Activated T-cell treated with anti-CD3 and anti-CD28 coated beads, Interleukin-2, amount 50 U/mL, for 4 hours (primary cell): ENCODE results near the gene ROR1. TPM values are rescaled to one million over a fixed set of nuclear protein-coding genes. Genes with fewer than 3 reads are reported as not detected.

ENCODE experiments used
- ATAC-seq, 2 donors: fragments of 200-7000 bp; cut with Tn5 transposase; one replicate each; pipeline ENCODE4 v1.10.0; 2021
- DNase-seq: peaks from one replicate; pipeline ENCODE4 v3.0.0-alpha.2; 2020
- H3K27me3 Mint-ChIP-seq: one replicate; pipeline ENCODE4 v1.8.0; 2021; ENCODE audit warnings: low read depth, mixed read lengths
- H3K36me3 Mint-ChIP-seq: one replicate; pipeline ENCODE4 v1.8.0; 2022; ENCODE audit warnings: mixed read lengths; ENCODE audit not compliant: insufficient read depth
- H3K4me1 Mint-ChIP-seq: one replicate; pipeline ENCODE4 v1.8.0; 2021; ENCODE audit warnings: low read depth, mixed read lengths
- H3K4me3 Mint-ChIP-seq: one replicate; pipeline ENCODE4 v1.8.0; 2021; ENCODE audit warnings: mild to moderate bottlenecking, moderate library complexity, mixed read lengths
- H3K9me3 Mint-ChIP-seq: one replicate; pipeline ENCODE4 v1.8.0; 2021; ENCODE audit warnings: mixed read lengths
- total RNA-seq, 3 donors: library from RNA; stranded (reverse); gene quantifications; one replicate each; pipeline ENCODE4 v1.2.1, GENCODE V29; 2021

The ROR1 gene
- total RNA-seq, 3 donors from 2014 or later, result 0.08 to 0.38 (median 0.18) TPM

DNA sequence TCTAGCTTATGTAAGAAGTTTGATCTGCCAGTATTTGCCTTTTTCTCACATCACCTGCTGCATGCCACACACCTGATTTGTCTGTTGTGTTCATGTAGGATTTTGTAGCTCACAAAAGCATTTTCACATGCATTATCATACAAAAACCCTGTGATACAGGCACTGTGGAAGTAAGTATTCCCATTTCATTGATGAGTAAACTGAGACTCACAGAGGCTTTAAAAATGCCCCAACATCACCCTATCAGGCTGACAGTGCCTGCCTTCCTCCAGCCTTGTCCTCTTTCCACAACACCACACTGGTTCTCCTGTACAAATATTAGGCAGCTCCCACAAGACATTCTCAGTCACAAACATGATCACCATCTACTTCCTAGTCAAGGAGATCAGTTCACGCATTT is 343.7 kb downstream of the ROR1 start:
- no peaks in the 10 kb centered on the region for H3K36me3 Mint-ChIP-seq
- peaks cover 5% of the 10 kb centered on the region for H3K27me3 Mint-ChIP-seq
- H3K4me3 Mint-ChIP-seq, result no peak overlapping the region
- H3K4me1 Mint-ChIP-seq, result no peaks in the 10 kb centered on the region
- ATAC-seq (no peak), DNase-seq (no peak)
- no peaks in the 10 kb centered on the region for H3K9me3 Mint-ChIP-seq

DNA sequence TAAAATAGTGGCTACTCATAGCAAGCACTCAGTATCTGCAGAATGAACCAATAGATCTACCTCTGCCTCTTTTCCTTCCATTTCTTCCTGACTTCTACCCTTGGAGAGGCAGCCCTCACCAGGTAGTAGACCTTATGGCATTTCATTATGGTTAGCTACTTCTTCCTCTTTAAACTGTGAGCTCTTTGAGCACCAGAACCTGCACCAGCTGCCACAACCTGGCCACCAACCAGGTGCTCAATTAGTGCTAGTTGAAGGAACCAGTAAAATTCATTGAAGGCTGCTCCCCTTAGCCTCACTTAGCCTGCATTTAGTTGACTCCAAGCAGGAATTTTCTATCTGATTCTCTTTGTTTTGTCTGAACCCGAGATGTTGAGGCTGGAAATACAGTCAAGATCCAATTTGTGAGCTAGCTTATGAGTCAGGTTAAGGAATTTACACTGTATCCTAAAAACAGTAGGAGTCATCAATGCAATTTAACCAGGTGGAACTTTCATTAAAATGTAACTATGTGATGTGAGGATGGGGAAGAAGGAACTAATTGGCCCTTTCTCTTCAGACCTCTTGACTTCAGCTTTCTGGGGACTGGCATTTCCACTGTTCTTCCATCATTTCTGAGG is 348.1 kb downstream of the ROR1 start:
- DNase-seq, result no peak
- Mint-ChIP-seq H3K36me3 (no peaks in the 10 kb centered on the region), H3K4me3 (no peak overlapping the region), H3K9me3 (no peaks in the 10 kb centered on the region), H3K4me1 (no peaks in the 10 kb centered on the region), H3K27me3 (peaks cover 2% of the 10 kb centered on the region)
- ATAC-seq, result no peak

DNA sequence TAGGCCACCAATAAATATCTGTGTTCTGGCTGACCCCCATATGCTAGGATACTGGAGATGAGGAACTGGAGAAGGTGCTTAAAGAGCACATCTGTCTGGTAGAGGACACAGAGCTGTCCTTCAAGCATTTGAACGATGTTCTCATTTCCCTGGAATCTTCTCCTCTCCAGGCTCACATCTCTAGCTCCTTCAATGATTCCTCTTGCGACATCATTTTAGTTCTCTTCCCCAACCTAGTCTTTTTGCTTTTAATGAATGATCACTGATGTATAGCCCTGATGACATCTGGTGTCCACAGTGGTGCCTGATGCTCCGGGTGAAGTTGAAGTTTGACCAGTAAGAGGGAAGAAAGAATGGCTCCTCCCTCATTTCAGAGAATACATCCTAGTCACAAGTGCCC is 348.8 kb downstream of the ROR1 start:
- Mint-ChIP-seq H3K9me3 (no peaks in the 10 kb centered on the region), H3K4me3 (no peak overlapping the region), H3K27me3 (peaks cover 2% of the 10 kb centered on the region), H3K36me3 (no peaks in the 10 kb centered on the region), H3K4me1 (no peaks in the 10 kb centered on the region)
- ATAC-seq (no peak), DNase-seq (no peak)

DNA sequence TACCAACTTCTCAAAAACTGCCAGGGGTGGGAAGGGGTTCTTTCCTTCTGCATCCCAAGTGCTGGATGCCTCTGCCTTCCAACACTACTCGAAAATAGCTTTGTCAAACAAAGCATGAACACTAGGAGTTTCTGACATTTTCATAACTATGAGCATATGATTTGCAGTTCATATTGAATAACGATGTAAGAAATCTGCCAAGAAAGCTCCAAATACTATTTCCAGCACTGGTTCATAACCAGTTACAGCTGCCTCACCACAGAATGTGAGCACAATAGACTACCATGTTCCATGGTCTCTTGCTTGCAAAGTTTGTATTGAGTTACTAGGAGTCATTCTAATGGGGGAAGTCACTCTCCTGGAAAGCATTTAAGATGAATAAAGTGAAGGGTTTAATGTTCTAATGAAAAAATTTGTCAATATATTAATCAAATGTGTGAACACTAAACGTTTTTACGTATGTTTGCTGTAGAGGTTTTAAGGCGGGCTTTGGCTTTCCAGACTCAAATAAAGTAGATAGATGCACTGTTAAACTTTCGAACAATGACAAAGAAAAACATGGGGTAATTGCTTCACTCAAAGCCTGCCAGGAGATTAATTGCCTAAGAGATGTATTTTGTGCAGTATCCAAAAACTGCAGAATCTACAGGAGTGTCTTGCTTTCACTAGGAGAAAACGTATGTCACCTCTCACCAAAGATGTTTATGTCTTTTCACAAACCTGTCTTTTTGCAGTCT is 351.1 kb downstream of the ROR1 start:
- Mint-ChIP-seq H3K36me3 (no peaks in the 10 kb centered on the region), H3K27me3 (peaks cover 2% of the 10 kb centered on the region), H3K4me3 (no peak overlapping the region), H3K9me3 (no peaks in the 10 kb centered on the region), H3K4me1 (no peaks in the 10 kb centered on the region)
- DNase-seq, result no peak
- ATAC-seq, result no peak

DNA sequence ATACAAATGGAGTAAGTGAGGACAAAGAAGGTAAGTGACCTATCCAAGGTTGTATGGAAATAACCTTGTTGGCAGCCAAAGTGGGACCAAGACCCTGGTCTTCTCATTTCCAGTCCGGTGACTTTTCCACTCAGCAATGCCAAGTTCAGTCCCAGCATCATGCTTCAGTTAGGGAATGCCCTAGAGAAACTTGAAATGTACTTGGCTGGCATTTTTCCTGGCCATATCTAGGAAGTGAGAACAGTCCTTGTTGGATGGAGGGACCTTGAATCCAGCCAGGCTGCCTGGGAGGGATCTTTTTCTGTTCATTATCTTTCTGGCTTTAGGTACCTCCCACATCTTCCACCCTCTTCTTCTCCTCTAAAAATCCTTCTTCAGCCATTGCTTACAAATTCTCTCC is 352.8 kb downstream of the ROR1 start:
- Mint-ChIP-seq H3K9me3 (no peaks in the 10 kb centered on the region), H3K4me3 (no peak overlapping the region), H3K27me3 (peaks cover 5% of the 10 kb centered on the region), H3K36me3 (no peaks in the 10 kb centered on the region), H3K4me1 (no peaks in the 10 kb centered on the region)
- no peak for ATAC-seq
- DNase-seq, result no peak

DNA sequence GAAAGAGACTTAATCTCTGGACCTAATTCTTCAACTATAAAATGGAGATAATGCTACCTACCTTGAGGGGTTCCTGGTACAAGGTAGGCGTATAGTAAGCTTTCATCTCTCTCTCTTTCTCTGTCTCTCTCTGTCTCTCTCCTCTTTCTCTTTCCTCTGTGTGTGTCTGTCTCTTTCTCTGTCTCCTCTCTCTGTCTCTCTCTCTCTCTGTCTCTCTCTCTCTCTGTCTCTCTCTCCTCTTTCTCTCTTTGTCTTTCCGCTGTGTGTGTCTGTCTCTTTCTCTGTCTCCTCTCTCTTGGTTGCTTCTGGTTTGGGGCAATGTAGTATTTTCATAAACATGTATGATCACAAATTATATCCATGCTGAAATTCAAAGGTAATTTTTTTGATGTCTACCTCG is 353.5 kb downstream of the ROR1 start:
- Mint-ChIP-seq H3K4me3 (no peak overlapping the region), H3K27me3 (peaks cover 5% of the 10 kb centered on the region), H3K9me3 (no peaks in the 10 kb centered on the region), H3K4me1 (no peaks in the 10 kb centered on the region), H3K36me3 (no peaks in the 10 kb centered on the region)
- no peak for ATAC-seq
- no peak for DNase-seq

DNA sequence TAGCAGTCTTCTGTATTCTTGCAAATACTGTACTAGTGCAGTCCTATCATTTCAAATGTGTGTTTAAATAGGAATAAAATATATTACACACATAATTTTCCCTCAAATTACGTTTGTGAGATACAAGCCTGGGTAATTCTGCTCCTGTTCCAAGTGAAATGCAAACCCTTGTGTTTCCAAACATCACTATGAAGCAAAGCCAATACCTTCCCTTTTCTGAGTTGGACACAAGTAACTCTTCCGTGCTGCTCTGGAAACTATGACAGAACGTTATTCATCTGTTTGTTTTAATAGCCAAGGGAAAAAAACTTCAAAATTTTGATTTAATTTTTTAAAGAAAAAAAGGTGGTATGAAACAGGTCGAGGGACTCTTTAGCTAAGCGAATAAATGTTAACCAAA is 355.9 kb downstream of the ROR1 start:
- no peaks in the 10 kb centered on the region for H3K36me3 Mint-ChIP-seq
- H3K4me3 Mint-ChIP-seq, result no peak overlapping the region
- no peaks in the 10 kb centered on the region for H3K9me3 Mint-ChIP-seq
- no peaks in the 10 kb centered on the region for H3K4me1 Mint-ChIP-seq
- peaks cover 3% of the 10 kb centered on the region for H3K27me3 Mint-ChIP-seq
- DNase-seq (no peak), ATAC-seq (no peak)

DNA sequence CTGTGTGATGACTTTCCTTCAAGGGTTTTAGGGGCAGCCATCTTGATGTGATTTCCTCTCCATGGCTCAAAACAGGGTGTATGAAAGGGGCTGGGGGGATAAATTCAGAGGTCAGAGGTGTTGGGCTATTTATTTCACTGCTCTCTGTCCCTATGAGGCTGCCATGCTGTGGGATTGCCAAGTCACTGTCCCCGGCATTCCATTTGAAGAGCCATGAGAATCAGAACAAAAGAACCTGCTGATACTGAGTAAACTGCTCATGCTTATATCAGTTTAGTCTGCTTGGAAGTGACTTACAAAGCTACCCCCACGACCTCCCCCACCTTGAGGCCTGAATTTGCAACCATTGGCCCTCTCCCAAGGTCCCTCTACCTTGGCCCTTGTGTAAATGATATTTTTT is 357.3 kb downstream of the ROR1 start:
- peaks cover 3% of the 10 kb centered on the region for H3K27me3 Mint-ChIP-seq
- H3K4me1 Mint-ChIP-seq, result no peaks in the 10 kb centered on the region
- no peak overlapping the region for H3K4me3 Mint-ChIP-seq
- DNase-seq (no peak), ATAC-seq (no peak)
- H3K9me3 Mint-ChIP-seq, result no peaks in the 10 kb centered on the region
- H3K36me3 Mint-ChIP-seq, result no peaks in the 10 kb centered on the region

DNA sequence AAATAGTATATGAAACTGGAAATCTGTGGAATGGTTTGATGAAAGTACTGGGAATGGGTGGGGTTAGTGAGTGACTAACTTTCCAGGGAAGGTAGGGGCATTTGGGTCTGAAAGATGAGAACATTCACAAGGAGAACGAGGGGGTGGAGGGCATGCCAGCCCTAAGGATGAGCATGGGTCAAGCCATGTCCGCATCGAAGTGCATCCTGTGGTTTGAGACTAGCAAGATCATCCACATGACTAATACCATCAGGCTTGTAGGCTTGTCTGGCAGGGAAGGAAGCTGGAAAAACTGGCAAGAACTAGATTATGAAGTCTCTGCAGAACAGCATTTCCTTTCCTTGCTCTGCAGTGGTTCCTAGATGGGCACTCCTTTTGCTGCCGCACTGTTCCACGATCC is 359.2 kb downstream of the ROR1 start:
- Mint-ChIP-seq H3K9me3 (no peaks in the 10 kb centered on the region), H3K27me3 (peaks cover 6% of the 10 kb centered on the region), H3K4me3 (no peak overlapping the region), H3K36me3 (no peaks in the 10 kb centered on the region), H3K4me1 (no peaks in the 10 kb centered on the region)
- ATAC-seq (no peak), DNase-seq (no peak)

DNA sequence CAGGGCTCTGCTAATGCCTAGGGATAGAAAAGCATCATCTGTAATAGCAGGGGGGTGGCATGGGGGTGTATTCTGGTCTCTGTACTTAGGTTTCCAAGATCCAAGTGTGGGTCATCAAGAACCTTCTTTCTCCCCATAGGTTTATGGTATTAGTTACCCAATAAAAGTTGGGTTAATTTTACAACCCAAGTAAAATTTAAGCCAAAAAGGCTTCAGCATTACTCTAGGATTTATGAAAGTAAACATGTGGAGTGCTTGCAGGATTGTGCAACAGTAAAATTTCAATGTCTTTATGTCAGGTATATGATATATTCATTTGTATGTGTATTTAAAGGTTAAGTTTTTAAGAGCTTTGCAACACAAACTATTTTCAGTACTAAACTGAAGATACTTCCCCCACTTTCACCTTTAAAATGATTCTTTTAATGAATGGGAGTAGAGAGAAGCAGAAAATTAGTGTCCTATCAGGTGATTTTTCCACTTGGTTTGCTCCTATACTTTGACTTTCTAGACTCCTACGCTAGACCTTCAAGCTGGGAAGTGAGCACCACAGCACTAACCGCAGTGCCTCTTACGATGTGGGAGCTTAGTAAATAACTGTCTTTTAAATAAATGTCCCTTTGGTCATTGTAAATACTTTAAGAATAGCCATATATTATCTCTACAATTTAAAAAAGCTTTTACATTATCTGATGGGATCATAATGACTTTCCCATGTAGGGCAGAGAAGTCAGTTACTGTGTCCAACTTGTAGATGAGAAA is 361.8 kb downstream of the ROR1 start:
- Mint-ChIP-seq H3K36me3 (no peaks in the 10 kb centered on the region), H3K4me3 (no peak overlapping the region), H3K4me1 (no peaks in the 10 kb centered on the region), H3K27me3 (peaks cover 3% of the 10 kb centered on the region), H3K9me3 (no peaks in the 10 kb centered on the region)
- DNase-seq (no peak), ATAC-seq (no peak)

DNA sequence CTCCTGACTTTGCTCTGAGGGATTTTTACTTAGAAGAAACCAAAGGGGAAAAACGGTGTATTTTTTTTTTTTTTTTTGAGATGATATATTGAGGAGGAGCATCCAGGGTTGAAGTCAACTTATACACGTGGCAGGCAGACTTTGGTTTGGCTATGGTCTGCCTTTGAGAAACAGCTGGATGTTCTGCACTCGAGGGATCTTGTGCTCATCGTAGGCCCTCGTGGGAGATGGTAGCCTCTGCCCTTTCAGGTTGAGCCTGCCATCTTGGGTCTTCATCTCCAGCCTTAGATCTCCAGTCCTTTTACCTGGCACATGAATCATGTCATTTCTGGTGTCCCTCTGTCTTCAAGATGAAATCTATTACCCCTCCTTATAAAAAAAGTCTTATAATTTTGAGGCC is 362.5 kb downstream of the ROR1 start:
- Mint-ChIP-seq H3K4me1 (no peaks in the 10 kb centered on the region), H3K4me3 (no peak overlapping the region), H3K36me3 (no peaks in the 10 kb centered on the region), H3K9me3 (no peaks in the 10 kb centered on the region), H3K27me3 (peaks cover 3% of the 10 kb centered on the region)
- ATAC-seq (no peak), DNase-seq (no peak)

DNA sequence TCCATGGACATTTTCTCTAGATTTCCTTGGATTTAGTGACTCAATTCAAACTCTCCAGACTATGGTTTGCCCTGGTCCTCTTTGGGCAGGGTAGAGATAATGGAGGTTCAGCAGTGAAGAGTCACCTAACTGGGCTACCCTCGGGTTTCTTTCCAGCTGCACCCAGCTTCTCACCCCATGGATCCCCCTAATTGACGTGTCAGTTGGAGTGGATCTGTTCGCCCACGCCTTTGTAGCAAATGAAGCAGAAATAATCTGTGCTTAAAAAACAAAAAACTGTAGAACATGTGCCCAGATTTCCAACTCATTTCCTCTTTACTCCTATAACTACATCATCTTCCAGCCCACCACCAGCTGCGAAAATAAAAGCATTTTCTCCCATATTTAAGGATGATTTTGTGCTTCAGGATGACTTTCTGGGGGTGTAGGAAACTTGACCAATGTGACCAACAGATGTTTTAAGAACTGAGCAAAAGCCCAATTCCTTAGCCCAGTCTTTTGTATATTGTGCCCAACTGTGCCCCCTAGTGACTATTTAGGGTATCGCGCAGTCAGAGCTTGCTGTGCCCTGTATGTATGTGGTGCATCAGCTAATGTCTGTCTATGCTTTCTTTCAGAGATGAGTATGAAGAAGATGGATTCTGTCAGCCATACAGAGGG is 363.1 kb downstream of the ROR1 start:
- Mint-ChIP-seq H3K4me3 (no peak overlapping the region), H3K9me3 (no peaks in the 10 kb centered on the region), H3K27me3 (peaks cover 3% of the 10 kb centered on the region), H3K36me3 (no peaks in the 10 kb centered on the region), H3K4me1 (no peaks in the 10 kb centered on the region)
- ATAC-seq (peak; percentile 62 to 66), DNase-seq (peak; percentile 52)

DNA sequence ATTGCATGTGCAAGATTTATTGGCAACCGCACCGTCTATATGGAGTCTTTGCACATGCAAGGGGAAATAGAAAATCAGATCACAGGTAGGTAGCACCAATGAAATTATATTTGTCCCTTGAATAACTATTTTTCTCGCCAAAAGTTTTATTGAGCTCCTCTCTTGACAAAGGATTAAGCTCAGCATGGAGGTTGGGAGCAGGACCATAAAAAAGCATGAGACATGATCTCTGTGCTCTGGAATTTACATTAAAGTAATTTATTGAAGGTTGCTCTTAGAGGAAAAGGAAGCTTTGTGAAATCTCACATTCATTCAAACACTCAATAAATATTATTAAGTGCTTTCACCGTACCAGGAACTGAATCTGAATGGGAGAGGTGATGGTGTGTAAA is 363.6 kb downstream of the ROR1 start:
- Mint-ChIP-seq H3K9me3 (no peaks in the 10 kb centered on the region), H3K4me1 (no peaks in the 10 kb centered on the region), H3K36me3 (no peaks in the 10 kb centered on the region), H3K4me3 (no peak overlapping the region), H3K27me3 (peaks cover 3% of the 10 kb centered on the region)
- ATAC-seq (no peak), DNase-seq (no peak)

DNA sequence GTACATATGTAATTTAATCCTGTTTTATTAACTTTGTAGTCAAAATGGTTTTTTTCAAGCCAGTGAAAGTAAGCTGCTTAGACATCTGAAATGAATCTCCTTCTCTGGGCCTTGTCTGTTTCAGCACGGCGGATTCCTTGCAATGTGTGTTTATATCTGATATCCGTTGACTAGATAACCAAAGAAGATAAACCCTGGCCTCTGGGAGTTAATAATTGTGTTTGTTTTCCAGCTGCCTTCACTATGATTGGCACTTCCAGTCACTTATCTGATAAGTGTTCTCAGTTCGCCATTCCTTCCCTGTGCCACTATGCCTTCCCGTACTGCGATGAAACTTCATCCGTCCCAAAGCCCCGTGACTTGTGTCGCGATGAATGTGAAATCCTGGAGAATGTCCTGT is 366.1 kb downstream of the ROR1 start:
- H3K4me1 Mint-ChIP-seq, result no peaks in the 10 kb centered on the region
- no peaks in the 10 kb centered on the region for H3K9me3 Mint-ChIP-seq
- H3K4me3 Mint-ChIP-seq, result no peak overlapping the region
- H3K27me3 Mint-ChIP-seq, result peaks cover 3% of the 10 kb centered on the region
- H3K36me3 Mint-ChIP-seq, result no peaks in the 10 kb centered on the region
- no peak for DNase-seq
- no peak for ATAC-seq
